GM10266 (cell line): ENCODE results near the gene ASPSCR1.
"Not testable (repeated sequence)": the region's sequence is repeated elsewhere in the genome, so short reads cannot be mapped to it uniquely, and the experiment has no call there.

Experiments
- DNase-seq: peaks from one replicate; pipeline ENCODE4 v3.0.0; 2012; ENCODE audit errors: extremely low spot score
- CTCF ChIP-seq: IDR thresholded peaks from 2 replicates; pipeline ENCODE4 v1.5.1; 2012; ENCODE audit warnings: mild to moderate bottlenecking, low read depth; ENCODE audit not compliant: control insufficient read depth, insufficient read depth; ENCODE audit errors: missing control alignments

ASPSCR1 gene

DNA sequence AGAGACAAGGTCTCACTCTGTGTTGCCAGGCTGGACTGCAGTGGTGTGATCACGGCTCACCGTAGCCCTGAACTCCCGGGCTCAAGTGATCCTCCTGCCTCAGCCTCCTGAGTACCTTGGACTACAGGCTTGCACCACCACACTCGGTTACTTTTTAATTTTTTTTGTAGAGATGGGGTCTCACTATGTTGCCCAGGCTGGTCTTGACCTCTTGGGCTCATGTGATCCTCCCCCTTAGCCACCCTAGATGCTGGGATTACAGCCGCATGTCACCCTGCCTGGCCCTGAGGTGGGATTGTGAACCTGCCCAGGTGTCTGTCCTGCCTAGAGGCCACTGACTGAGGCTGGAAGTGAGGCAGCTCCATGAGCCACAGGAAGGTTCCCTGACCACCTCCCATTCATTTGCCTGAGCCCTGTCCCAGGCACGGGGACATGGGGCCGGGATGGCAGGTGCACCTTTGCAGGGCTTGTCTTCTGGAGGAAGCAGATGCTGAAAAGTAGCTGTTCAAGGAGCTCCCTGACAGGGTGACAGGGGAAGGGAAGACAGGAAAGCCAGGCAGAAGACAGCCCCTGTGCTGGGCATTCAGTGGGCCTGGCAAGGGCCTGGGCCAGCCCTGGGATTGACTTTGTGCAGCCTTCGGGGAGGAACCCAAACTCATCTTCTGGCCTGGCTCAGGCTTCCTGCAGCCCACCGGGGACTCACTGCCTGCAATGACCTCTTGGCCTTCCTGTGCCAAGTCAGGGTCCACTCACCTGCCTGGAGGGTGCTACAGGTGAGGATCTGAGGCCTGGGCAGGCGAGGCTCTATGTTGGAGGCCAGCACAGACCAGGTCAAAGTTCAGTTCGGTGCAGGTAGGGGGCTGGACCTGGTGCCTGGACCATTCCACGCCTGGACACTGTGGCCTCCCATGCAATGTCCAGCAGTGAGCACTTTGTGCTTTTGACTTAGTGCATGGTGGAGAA is 8.3 kb upstream of the ASPSCR1 start:
- no peak for DNase-seq
- TF ChIP-seq CTCF, result no peak

DNA sequence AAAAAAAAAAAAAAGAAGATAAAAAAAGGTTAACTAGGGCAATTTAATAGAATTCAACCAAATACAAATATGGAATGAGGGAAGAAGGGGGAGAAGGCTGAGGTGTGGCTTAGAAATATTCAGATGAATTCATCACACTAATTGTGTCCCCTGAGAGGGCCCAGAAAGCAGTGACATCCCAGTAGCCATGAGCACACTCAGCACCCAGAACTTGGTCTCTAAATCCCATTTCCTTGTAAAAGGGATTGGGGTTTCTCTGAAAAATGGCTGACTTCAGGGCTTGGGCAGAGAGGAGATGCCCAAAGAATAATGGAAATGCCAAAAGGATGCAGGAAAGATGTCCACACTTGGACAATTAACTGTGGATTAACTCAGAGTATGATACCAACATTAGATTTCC is 4.0 kb upstream of the ASPSCR1 start:
- TF ChIP-seq CTCF, result no peak
- no peak for DNase-seq

GRCh38 chr17:81976332-81977210 is 858 bp upstream of the ASPSCR1 start:
- TF ChIP-seq CTCF, result no peak
- DNase-seq, result no peak

DNA sequence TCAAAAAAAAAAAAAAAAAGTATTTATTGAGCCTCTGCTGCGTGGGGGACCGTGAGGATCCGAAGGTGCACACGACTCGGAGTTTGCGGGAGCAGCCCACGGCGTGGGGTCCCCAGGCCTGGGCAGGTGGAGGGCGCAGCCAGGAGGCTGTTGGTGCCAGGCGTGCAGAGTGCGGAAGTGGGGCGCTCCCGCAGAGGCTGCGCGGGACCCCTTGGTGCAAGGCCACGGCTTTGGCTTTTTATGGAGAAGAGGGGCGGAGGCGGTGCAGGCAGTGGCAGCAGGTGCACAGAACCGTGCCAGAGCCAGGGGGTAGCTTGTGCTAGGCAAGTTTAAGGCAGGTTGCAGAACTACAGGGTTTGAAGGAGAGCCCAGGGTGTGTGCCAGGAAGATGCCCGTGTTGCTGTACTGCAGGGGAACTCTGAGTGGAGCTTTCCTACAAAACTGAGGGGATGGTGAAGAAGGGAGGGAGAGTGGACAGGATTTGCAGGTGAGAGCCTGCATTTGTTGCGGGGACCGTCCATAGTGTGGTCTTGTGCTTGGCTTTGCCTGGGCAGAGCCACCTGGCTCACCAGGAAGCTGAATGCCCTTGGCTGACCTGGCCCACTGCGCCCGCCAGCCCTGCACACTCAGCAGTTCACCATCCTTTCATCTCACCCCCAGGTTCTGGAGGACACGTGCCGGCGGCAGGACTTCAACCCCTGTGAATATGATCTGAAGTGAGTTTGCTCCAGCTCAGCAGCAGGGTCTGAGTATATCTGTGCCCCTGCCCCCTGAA is 1.3 kb downstream of the ASPSCR1 start:
- DNase-seq, result no peak
- no peak for TF ChIP-seq CTCF

DNA sequence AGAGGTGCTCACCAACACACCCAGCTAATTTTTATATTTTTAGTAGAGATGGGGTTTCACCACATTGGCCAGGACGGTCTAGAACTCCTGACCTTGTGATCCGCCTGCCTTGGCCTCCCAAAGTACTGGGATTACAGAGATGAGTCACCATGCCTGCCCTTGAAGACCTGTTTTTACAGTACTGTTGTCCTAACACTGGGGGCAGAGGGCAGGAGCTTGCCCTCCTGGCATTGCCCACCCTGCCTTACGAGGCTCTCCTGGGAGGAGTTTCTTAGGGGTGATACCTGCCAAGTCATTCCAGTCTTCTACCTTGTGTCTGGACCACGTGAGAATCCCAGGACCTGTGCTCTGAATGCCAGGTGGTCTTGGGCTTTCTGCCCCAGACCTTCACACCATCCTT is 2.7 kb downstream of the ASPSCR1 start:
- no peak for TF ChIP-seq CTCF
- no peak for DNase-seq

- TF ChIP-seq CTCF, result no peak
- DNase-seq, result no peak
These were observed 3.4 kb downstream of the ASPSCR1 start for GRCh38 chr17:81980707-81981343.

GRCh38 chr17:81981511-81981910 is 4.1 kb downstream of the ASPSCR1 start:
- not testable (repeated sequence) for DNase-seq
